Stimulated activated CD8-positive, alpha-beta memory T cell treated with anti-CD3 and anti-CD28 coated beads, Interleukin-7, amount 100 ng/mL, for 4 hours (primary cell): Measurements from ENCODE around the gene GBE1.
"Not testable (repeated sequence)": the region's sequence is repeated elsewhere in the genome, so short reads cannot be mapped to it uniquely, and the experiment has no call there.

Experiments used
- DNase-seq, 2 donors: peaks; one replicate each; pipeline ENCODE4 v3.0.0-alpha.2; 2020; ENCODE audit warnings: low read depth in 2 of 2

The GBE1 gene

DNA sequence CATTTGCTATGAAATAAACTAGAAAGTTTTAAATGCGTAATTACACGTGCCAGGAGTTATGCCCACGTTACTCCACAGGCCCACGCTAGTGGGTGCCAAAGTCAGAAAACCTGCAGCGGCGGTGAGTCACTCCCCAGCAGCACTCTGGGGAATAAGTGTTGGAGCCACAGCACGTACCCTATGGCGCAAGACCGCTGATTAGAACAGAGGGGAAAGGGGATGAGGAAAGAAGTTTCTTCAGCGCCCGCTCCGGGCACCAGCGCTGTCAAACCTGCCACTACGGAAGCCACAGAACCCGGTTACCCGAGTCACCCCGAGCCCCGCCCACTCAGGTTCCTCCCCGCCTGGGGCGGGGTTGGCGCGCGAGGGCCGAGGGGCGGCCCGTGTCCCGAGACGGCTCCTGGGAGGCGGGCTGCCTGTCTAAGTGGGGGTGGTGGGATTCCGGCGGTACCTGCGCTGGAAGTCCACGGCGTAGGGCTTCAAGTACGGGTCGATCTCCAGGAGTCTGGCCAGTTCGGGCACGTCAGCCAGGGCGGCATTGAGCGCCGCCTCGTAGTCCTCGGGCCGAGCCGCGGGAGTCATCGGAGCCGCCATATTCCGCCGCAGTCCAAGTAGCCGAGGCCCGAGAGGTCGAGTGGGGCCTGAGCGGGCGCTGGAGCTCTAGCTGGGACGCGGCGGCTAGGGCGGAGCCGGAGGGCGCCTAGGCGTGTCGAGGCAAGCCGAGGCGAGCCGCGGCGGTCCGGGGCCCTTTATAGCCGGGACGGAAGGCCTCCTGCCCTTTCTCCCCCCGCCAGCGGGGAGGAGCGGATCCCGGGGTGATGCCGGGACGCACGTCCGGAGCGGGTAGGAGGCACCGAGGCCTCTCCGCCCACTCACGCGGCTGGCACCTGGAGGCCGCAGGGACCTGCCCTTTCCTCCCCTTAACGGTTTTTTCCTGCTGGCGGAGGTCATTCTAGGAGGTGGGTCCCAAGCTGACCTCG is at the start of gene GBE1:
GBE1 (minus strand) TSS at position 722 of the 980 bp plus-strand sequence; CDS start at position 594, 128 bp downstream.
- peak; percentile 76 to 84 for DNase-seq

DNA sequence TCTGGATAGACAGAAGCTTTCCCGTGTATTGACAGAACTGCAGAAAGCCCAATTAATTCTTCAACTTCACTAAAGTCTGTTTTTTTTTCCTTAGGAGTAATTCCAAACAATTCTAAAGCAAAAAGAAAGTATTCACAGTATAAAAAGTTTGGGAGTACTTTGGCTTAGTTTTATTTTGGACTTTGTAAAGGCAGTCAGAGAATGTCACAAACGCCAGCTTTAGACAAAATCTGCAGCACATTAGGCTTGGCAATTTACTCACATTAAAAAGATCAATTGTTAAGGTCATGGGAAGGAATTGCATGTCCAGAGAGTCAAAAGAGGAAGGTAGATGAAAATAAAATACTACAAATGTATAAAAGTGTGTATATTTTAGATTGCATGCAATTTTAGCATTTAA is 47.5 kb upstream of the GBE1 start:
- no peak for DNase-seq

DNA sequence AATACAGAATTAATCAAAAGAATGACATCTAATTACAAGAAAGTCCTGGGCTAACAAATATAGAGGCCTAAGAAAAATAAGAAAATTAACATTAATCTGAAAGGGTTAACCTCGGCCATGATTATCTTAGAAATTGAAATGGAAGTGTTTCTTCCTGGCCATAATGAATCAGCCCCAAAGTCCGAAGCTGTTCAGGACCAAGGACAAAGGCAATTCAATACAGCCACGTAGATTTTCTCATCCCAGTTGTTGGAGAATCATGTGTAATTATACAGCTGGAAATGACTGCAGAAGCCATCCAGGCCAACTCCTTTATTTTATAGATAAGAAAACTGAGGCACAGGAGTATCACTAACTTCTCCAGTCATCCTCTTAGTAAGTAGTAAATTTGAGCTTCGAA is 38.0 kb upstream of the GBE1 start:
- DNase-seq, result no peak

DNA sequence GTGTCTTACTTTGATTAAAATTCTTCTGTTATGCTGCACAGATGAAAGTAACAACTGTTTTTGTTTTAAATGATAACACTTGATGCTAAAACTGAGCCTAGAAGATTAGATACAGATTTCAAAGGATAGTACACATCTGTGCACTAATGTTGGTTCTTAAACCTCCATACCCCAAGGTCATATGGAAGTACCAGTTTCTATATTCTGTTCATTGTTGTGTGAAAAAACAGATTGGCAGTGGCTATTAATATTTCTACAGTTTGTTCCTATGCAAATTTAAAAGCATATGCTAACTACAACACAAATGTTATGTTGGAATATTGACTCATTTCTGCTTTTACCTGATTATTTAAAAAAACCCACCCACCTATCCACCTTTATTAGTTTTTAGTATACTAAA is 32.0 kb upstream of the GBE1 start:
- no peak for DNase-seq

DNA sequence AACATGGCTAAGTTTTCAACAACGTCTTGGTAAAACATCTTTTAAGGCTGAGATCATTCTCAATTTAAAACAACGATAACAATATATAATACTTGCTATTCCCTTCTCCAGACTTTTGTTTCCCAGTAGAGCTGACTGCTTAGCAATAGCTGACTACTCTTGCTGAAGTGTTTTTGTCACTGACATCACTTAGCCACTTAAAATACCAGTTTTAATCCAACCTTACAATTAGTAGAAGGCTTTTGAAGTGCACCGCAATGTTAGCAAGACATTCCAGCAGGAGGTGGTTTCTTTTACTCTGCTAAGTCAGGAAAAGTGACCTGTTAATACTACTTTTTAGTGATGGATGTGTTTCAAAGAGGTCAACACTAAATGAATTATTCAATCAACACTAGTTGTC is 28.7 kb upstream of the GBE1 start:
- no peak for DNase-seq

DNA sequence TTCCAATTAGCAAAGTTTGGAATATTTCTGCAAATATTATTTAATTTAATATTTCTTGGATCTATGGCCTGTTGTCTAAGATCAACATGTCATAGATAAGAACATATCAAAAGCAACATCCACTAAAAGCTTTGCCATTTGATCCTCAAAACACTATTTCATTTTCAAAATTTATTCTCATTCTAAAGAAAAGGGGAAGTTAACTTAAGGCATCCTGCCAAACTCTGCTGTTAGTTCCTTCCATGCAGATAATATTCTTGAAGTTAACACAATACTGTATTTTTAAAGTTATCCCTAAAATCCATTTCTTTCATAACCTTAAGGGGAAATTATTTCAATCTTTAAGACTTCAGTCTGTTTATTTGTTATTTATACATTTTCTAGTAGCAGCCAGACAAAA is 28.2 kb upstream of the GBE1 start:
- no peak for DNase-seq

DNA sequence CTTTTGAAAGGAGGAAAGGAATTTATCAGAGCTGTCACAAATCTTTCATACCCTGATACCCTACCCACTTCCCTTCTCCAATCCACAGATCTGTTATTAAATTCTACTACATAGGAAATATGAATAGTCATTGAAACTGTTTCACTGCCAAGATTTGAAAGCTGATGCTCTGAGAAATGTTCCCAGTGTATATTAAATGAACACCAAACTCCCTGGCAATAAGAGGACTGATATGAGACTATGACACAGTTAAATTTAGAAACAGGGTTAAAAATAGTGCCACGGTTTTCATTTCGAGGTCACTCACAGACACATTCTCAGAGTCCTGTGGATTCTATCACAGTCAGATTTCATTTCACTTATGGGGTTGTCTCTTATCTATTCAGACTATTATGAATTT is 27.2 kb upstream of the GBE1 start:
- DNase-seq, result no peak

DNA sequence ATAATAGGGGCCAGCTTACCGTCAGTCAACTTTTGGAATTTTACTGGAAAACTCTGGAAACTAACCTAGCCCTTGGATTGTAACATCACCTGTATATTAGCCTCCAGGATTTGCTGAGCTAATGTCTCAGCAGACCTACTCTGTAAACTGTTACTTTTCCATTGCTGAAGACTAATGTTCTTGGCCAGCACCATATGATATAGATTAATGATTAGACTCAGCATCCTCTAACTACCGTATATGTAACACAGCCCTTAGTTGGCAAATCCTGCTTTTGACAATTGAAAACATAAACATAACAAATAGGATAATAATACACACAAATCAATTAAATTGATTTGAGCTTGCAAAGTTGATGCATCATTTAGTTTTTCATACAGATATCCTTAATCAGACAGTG is 26.6 kb upstream of the GBE1 start:
- no peak for DNase-seq

DNA sequence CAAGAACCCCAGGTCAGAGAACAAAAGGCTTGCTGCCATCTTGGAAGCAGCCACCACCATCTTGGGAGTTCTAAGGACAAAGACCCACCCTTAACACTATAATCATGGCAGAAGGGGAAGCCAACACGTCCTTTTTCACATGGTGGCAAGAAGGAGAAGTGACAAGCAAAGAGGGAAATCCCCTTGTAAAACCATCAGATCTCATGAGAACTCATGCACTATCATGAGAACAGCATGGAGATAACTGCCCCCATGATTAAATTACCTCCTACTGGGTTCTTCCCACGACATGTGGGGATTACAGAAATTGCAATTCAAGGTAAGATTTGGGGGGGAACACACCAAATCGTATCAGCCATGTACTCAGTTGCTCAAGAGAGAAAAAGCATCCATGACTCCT is 21.1 kb upstream of the GBE1 start:
- no peak for DNase-seq

DNA sequence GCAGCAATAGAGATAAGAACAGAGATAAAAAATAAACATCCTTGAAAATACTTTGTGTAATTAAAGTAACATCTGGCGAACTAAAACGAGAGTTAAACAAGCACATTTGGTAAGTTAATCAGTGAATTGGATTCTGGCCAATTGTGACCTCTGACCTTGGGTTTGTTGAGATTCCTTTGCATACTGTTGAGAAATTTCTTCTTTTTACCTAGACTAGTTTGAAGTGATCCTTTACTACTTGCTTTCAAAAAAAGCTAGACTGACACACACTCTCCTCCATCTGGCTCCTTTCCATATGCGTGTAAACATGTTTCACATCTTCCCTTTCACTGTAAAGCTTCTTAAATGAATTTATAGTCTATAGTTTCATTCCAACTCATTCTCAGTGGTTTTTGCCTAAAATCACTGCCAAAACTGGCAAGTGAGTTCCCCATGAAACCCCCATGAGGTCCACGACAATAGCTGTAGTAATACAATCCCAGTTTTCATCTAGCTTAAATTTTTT is 17.3 kb upstream of the GBE1 start:
- no peak for DNase-seq

DNA sequence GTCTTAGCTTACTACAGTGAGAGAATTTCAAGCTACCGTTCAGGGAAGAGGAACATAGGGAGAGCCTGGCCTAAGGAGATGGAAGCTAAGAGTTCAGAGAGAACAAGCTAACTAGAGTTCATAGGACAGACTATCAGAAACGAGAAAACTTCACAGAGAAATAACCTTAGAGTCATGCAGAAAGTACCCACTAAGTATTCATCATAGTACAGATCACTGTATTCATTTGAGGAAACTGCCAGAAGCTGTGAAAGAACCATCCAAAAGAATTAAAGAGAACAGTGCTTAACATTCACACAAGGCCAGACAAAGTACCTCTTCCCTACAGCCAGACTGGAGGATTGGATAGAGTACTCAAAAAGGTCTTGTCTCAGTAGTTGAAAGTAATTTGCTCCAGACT is 15.2 kb upstream of the GBE1 start:
- DNase-seq, result no peak

DNA sequence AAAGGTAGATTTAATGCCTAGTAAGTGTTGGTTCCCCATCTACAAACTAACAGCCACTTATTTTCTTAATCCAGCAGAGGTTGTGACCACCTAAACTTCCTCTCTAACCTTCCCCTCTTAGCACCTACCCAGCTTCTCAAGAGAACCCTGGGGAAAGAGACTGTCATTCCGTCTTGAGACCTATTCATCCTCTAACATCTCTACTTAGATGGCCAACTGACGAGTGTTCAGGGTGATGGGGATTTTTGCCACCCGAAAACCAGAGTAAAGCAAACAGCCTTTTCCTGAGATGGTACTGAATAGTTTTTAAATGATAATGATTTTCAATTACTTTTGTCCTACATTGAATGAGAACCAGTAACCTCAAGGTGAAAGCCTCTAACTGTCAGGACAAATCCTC is 9.3 kb upstream of the GBE1 start:
- DNase-seq, result no peak

DNA sequence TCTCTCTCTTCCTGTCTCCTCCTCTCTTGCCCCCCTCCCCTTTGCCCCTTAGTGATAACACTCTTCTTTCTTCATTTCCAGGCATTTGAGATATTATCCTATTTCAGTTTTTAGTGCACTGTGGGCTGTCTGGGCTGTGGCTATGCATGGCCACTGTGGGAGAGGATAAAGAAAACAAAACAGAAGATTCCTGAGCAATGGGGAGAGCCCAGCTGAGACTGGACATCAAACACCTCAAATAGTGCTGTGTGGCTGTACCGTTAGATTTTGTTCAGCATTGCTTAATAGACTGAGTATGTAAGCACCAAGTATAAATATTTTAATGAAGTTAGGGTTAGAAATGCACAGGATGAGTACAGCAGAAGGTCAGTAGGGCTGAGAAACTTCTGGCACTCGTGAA is 7.9 kb upstream of the GBE1 start:
- no peak for DNase-seq

DNA sequence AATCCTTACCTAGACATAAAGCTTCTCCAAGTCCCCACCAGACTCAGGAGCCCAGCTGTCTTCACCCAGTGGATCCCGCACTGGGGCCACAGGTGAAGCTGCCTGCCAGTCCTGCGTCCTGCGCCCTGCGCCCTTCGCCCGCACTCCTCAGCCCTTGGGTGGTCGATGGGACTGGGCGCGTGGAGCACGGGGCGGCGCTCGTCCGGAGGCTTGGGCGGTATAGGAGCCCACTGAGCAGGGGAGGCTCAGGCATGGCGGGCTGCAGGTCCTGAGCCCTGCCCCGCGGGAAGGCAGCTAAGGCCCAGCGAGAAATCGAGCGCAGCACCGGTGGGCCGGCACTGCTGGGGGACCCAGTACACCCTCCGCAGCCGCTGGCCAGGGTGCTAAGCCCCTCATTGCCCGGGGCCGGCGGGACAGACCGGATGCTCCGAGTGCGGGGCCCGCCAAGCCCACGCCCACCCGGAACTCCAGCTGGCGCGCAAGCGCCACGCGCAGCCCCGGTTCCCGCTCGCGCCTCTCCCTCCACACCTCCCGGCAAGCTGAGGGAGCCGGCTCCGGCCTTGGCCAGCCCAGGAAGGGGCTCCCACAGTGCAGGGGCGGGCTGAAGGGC is 5.9 kb upstream of the GBE1 start:
- not testable (repeated sequence) for DNase-seq

DNA sequence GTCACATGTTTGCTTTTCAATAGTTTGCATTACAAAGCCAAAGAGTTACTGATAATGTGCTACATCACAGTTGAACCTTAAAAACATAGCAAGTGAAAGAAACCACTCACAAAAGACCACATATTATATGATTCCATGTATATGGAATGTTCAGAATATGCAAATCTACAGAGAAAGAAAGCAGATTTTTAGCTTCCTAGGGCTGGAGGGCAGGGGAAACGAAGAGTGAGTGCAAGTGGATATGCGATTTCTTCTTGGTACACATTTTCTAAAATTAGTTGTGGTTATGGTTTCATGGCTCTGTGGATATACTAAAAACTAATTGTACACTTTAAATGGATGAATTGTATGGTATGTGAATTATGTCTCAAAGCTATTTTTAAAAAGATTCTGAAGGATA is 4.0 kb upstream of the GBE1 start:
- no peak for DNase-seq

DNA sequence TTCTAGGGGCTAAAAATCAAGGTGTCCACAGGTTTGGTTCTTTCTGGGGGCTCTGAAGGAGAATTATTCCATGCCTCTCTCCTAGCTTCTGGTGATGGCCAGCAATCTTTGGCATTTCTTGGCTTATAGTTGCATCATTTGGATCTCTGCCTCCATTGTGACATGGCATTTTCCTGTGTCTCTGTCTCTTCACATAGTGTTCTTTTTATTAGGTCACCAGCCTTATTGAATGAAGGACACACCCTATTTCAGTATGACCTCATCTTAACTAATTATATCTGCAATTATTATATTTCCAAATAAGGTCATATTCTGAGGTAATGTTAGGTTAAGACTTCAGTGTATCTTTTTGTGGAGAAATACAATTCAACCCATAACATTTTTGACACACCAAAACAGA is 3.2 kb upstream of the GBE1 start:
- DNase-seq, result no peak

DNA sequence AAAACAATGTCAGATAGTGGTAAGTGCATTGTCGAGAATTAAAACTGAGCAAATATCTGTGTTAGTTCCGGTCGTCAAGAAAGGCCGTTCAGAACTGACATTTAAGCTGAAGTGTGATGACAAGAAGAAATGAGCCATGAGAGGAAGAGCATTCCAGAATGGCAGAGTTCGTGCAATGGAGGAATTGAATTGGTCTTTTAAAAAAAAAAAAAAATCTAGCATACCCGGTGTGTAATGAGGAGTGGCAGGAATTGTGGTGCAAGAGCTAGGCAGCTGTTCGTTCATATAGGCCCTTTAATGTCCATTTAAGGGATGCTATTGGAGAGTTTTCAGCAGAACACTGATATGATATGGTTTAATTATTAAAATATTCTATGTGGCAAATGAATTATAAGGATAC is 2.6 kb upstream of the GBE1 start:
- DNase-seq, result no peak

DNA sequence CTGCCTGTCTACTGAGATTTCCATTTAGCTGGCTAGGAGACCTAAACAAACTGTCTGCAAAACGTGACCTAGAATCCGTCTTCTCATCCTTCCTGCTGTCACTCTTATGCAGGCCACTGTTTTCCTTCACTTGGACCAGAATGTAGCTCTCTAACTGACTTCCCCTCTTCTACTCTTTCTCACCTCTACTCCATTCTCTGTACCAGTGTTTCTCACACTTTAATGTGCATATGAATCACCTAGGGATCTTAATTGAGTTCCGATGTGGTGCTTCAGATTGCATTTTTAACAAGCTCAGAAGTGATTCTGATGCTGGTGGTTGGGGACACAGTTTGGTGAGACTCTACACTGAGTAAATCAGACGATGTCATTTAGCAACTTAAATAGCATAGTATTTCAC is 1.6 kb upstream of the GBE1 start:
- DNase-seq, result no peak

DNA sequence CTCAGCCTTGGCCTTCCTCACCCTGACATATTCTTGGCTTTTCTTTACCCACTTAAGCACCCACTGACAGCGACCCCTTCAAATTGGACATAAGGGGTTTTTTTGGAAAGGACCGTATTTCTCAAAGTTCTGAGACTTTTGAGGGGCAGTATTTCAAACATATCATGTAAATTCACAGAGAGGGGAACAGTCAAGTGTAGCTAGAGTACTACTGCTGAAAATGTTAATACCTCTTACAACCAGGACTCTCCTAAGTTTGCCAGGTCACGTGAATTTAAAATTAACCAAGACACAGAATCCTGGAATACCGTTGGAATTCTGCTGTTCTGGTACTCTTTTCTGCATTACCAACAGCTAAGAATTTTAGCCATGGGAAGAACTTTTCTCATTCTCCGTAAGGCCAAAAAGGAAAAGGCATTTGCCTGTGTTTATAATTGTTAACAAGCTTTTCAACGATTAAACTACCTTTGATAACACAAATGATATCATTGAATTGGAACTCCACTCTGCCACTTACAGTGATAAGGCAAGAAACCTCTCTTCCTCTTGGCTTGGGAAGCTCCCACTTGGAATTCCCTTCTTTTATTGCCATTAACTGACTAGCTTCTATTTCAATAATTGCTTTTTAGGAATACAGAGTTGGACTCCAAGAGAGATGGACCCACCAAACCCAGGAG is 597 bp upstream of the GBE1 start:
- no peak for DNase-seq

DNA sequence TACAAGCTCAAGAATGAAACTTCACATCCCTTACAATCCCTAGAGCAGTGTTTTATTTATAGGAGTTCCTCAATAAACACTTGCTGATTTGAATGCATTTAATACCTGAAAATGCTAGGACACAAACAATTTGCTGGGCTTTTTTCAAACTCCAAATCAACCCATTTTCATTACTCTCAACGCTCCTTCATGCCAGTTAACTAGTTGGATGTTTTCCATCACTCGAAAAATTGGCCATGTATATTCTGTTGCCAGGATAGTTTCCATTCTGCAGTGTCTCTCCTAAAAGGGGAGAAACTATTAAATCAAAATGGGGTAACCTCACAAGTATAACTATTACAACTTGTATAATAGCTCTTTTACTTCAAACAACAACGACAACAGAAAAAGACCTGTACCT is 1.2 kb downstream of the GBE1 start:
- no peak for DNase-seq

DNA sequence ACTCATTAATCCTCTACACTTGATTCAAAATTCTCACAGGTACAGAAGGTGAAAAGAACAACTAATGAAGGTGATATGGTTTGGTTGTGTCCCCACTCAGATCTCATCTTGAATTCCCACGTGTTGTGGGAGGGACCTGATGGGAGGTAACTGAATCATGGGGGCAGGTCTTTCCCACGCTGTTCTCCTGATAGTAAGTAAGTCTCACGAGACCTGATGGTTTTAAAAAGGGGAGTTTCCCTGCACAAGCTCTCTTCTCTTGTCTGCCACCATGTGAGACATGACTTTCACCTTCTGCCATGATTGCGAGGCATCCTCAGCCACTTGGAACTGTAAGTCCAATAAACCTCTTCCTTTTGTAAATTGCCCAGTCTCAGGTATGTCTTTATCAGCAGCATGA is 2.7 kb downstream of the GBE1 start:
- not testable (repeated sequence) for DNase-seq

DNA sequence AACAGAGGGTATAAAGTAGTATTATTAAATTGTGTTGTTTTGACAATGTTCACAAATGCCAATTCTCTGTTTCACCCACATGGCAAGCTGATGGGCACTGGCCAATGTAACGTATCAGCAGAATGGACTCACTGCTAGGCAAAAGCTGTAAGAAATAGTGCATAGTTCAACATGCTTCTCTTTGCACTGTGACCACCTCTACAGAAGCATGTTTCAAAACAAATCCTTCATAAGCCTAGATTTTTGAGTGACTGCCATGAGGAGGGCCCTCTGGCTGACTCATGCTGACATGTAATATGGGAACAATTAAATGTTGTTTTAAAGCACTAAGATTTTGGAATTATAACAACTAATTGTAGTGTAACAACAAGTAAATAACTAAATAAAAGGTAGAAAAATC is 3.2 kb downstream of the GBE1 start:
- DNase-seq, result no peak
